Raji (cell line): ENCODE results near the gene GEMIN8.

Source experiments
- POLR2A ChIP-seq: IDR thresholded peaks from 2 replicates; pipeline ENCODE4 v1.6.1; 2011; ENCODE audit warnings: low read depth, low read length, control low read depth; ENCODE audit not compliant: insufficient read depth

Gene GEMIN8

DNA sequence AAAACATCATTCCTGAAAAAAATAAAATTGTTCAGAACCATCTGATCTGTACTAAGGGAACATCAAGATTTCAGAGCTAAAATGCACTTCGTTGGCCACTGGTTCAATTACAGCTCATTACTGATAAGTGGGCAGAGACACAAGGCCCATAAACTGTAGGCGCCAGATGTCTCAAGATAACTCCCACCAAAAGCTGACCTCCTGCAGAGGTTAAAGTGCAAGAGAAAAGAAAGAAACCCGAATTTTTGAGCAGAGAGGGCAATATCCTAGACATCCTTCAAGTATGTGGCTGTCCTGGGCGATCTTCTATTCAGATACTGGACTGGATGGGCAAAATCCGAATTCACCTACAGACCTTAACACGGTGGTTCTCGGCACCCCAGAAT is 660 bp downstream of the GEMIN8 start:
- TF ChIP-seq POLR2A, result no peak

DNA sequence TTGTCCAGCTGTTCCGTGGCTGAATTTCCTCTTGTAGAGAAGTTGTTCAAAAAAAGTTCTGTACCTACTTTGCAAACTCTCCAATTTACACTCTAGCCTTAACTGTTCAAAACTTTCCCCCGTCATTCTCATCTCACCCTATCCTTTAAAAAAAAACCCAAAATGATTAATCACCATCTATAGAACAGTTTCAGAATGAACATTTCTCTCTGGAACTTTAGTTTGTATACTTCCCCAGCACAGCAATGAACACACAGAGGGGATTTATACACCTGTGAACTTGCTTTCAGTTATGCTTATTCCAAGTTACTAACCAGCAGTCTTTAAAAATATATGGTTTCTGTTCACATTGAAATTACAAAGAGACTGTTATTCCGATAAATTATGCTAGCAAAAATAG is 1.2 kb downstream of the GEMIN8 start:
- TF ChIP-seq POLR2A, result no peak

DNA sequence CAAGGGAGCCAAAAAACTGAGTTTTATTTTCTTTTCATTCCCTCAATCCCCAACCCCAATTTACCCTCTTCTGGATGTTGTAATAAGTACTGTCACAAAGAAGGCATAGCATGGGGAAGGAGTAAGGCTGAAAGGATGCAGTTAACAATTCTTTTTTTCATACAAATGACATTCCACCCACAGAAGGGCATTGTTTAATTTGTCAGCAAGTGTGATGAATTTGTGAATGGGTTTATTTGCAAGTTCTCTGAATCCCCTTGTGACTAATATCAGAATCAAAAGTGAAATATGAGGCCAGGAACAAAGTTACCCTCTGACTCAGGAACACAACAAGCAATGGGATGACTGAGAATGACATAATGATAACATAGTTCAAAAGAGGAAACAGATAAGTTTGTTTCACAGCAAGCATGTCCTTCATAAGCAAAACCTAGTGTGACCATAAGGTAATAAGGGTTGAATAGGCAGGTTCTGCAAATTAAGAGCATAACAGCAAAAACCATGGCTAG is 2.1 kb downstream of the GEMIN8 start:
- no peak for TF ChIP-seq POLR2A

- no peak for TF ChIP-seq POLR2A
Observed at GRCh38 chrX:14027036-14027435, 2.7 kb downstream of the GEMIN8 start.

DNA sequence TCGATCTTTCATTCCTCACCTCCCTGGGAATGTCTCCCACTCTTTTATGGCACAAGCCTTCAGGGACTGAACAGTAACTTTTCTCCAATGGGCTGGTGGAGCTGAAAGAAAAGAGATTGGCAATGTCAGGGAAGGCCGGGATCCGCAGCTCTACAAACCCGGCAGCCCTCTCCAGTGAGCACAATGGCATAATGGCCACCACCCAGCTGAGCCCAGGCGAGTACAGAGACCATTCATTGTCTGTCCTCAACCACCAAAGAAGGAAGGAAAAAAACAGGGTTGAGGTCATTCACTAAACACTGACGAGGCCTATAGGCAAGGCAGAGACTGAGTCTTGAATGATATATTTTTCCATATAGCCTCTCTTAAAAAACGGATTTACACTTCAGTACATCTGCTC is 3.6 kb downstream of the GEMIN8 start:
- TF ChIP-seq POLR2A, result no peak

DNA sequence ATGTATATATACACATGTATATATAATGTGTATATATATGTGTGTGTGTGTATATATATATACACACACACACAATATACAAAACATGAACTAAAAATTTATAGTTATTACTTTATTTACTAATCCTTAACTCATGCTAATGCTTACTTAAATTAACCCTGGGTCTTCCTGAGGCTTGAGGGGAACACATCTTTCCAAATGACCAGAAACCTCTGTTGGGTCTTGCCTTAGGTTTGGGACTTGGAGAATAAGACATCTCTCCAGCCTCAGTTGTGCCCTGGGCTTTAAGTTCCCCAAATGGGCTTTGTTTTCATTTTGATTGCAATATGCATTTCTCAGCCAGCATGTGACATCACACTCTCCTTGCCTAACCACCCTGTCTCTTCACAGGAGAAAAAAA is 7.7 kb downstream of the GEMIN8 start:
- no peak for TF ChIP-seq POLR2A

GRCh38 chrX:14017399-14017798 is 12.3 kb downstream of the GEMIN8 start:
- no peak for TF ChIP-seq POLR2A

DNA sequence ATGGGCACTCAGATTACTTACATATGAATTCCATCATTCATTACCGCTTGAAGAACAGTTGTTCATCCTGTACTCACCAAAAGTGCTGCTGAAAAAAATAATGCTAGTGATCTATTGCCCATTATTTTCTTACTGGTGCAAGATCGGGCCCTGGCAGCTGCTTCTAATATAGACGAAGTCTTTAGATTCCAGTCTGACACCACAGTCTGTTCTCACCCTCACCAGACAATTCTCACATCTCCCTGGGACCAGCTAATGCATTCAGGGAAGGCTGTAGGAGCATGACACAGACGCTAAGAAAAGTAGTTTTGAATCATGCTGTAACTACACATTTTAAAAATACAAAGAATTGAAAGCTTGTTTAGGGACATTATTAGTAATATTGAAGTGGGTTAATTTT is 13.8 kb downstream of the GEMIN8 start:
- no peak for TF ChIP-seq POLR2A

GRCh38 chrX:14015294-14015693 is 14.4 kb downstream of the GEMIN8 start:
- TF ChIP-seq POLR2A, result no peak

DNA sequence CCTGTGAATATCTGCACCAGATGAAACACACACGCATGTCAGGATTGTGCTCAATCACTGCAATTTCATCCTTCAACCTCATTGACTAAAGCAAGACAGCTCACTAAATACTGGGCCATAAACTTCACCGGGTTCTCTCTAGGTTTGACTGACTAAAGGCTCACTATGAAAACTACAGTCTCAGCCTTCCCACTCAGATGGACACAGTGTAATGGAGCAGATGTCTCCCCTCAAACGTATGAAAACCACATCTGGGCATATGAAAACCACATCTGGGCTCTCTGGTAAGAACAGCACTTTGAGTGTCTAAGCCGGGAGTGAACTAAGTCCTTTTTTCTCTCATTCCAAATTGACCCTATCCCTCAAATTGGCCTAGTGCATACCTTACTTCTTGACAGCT is 15.2 kb downstream of the GEMIN8 start:
- TF ChIP-seq POLR2A, result no peak

- no peak for TF ChIP-seq POLR2A
Observed at GRCh38 chrX:14013054-14013453, 16.6 kb downstream of the GEMIN8 start.

- no peak for TF ChIP-seq POLR2A
Observed at GRCh38 chrX:14010566-14010965, 19.1 kb downstream of the GEMIN8 start.

- TF ChIP-seq POLR2A, result no peak
Observed at GRCh38 chrX:14006540-14006939, 23.2 kb downstream of the GEMIN8 start.

DNA sequence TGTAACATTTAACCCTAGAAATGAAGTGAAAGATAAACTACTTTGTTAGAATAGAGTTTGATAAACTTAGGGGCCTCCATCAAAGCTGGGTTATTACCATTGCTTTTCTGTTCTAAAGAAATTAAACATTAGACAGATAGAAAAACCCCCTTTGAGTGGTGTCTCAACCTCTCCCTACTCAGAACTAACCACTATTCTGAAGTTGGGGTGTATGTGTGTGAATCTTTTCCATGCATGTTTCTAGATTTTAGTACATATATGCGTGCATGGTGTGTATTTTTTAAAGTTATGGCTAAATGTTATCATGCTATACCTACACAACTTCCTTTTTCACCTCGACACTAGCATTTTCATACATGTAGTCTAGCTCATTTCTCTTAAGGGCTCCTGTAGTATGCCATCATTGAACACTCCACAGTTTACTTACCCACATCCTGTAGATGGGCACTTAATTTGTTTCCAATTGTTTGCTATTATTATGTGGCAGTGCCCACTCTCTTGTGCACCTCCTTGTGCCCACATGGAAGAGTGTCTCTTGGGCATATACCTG is 25.7 kb downstream of the GEMIN8 start:
- TF ChIP-seq POLR2A, result no peak

- TF ChIP-seq POLR2A, result no peak
Observed at GRCh38 chrX:14003028-14003427, 26.7 kb downstream of the GEMIN8 start.

DNA sequence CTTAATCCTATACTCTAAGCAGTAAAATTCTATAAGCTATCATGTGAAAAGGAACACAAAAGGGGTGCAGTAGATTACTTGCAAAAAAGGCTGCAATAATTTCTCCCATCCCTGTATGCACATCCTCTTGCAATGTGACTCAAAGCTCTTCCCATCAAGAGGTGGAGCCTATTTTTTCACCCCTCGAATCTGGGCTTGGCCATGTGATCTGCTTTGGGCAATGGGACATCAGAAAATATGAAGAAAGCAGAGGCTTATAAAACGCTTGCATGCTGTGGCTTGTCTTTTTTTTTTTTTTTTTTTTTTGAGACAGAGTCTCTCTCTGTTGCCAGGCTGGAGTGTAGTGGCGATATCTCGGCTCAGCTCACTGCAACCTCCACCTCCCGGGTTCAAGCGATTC is 33.0 kb downstream of the GEMIN8 start:
- TF ChIP-seq POLR2A, result no peak

GRCh38 chrX:13994536-13995080 is 35.1 kb downstream of the GEMIN8 start:
- no peak for TF ChIP-seq POLR2A
